Measurements from ENCODE around the gene LAG3.

LAG3 gene

DNA sequence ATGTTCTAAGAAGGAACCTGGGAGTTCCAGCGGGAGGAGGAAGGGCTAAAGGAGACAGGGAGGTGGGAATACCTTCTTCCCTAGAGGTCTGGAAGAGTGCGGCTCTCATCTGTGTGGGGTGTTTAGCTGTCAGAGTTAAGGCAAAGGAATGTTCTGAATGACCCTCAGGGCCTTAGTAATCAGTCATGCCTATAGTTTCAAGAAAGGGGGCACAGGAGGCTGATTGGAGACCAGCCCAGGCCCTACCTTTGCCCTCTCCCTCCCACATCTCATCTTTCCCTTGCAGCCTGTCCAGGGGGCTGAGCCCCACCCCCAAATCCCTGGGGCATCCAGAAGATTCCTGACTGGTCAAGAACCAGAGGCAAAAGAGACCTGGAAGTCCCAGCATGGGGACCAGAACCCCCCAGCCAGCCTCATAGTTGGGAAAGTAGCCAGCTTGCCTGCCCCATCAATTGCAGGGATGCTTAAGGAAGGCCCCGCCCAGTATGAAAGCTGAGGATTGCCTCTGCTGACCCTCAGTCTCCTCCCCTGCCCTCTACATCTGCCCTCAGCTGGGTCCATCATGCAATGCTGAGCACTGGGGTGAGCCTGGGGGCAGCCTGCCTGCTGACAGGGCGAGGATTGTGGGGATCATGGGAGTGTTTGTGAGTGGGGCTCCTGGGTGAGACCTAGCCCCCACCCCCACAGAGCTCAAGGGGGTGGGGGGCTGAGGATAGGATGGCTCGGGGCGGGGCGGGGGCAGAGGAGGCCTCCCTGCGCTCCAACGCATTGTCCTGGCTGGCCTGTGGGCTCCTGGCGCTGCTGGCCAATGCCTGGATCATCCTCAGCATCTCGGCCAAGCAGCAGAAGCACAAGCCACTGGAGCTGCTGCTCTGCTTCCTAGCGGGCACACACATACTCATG, 51.1 kb downstream of the LAG3 start:
- DNase-seq (ENCODE audit: low spot score), result no peak

DNA sequence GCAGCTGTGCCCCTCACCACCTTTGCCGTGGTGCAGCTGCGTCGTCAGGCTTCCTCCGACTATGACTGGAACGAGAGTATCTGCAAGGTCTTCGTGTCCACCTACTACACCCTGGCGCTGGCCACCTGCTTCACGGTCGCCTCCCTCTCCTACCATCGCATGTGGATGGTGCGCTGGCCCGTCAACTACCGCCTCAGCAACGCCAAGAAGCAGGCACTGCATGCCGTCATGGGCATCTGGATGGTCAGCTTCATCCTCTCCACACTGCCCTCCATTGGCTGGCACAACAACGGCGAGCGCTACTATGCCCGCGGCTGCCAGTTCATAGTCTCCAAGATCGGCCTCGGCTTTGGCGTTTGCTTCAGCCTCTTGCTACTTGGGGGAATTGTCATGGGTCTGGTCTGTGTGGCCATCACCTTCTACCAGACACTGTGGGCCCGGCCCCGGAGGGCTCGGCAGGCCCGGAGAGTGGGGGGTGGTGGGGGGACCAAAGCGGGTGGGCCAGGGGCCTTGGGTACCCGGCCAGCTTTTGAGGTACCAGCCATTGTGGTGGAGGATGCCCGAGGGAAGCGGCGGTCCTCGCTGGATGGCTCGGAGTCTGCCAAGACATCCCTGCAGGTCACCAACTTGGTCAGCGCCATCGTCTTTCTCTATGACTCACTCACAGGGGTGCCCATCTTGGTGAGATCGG, 51.9 kb downstream of the LAG3 start:
- no peak for DNase-seq (ENCODE audit: low spot score)

GRCh38 chr12:6824901-6825381, 52.6 kb downstream of the LAG3 start:
- DNase-seq (ENCODE audit: low spot score), result no peak

GRCh38 chr12:6825398-6826124, 53.2 kb downstream of the LAG3 start:
- peak; percentile 98 for DNase-seq (ENCODE audit: low spot score)

GRCh38 chr12:6826125-6826733, 53.9 kb downstream of the LAG3 start:
- no peak for DNase-seq (ENCODE audit: low spot score)

- DNase-seq (ENCODE audit: low spot score), result no peak
These were observed 54.6 kb downstream of the LAG3 start for GRCh38 chr12:6826734-6827436.

DNA sequence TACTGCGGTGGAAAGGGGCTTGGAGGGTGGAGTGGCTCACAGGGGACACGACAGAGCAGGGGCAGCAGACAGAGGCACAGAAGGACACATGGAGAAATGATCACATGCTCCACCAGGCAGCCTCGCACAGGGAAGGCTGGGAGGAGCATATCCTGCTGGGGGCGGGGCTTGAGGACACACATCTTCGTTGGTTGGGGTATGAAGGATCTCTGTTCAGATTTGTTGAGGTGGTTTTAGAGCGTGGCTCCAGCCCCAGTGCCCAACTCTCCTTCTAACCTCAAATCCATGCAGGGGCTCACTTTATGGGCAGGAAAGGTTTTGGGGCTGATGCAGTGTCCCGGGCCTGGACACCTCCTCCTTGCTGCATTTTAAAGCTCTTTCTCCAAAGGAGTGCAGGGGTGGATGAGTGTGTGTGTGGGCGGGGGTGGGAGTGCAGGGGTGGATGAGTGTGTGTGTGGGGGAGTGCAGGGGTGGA, 55.2 kb downstream of the LAG3 start:
- DNase-seq (ENCODE audit: low spot score), result peak; percentile 95

All from HuH-7.5 (cell line).